ENCODE results near the gene RTN4RL1. TPM values are rescaled to one million over a fixed set of nuclear protein-coding genes. Genes with fewer than 3 reads are reported as not detected.
"Not testable (repeated sequence)": the region's sequence is repeated elsewhere in the genome, so short reads cannot be mapped to it uniquely, and the experiment has no call there.

Gene RTN4RL1
- polyA plus RNA-seq, 4 donors, result 1.1 to 2.2 (median 1.8) TPM

- no peak for DNase-seq (ENCODE audit: low read depth in 4 of 4, low spot score in 3 of 4)
Observed at GRCh38 chr17:2028737-2029136, 3.6 kb upstream of the RTN4RL1 start.

- DNase-seq (ENCODE audit: low read depth in 4 of 4, low spot score in 3 of 4), result no peak
Observed at GRCh38 chr17:2028234-2028614, 3.1 kb upstream of the RTN4RL1 start.

GRCh38 chr17:2027528-2028233 lies 2.5 kb upstream of the RTN4RL1 start:
- DNase-seq (ENCODE audit: low read depth in 4 of 4, low spot score in 3 of 4), result no peak

- DNase-seq (ENCODE audit: low read depth in 4 of 4, low spot score in 3 of 4), result peak in 2 of 4 donors; percentile 58 to 59
Observed at GRCh38 chr17:2025622-2026309, 632 bp upstream of the RTN4RL1 start.

GRCh38 chr17:2024572-2025219 lies 438 bp downstream of the RTN4RL1 start:
- no peak for DNase-seq (ENCODE audit: low read depth in 4 of 4, low spot score in 3 of 4)

- DNase-seq (ENCODE audit: low read depth in 4 of 4, low spot score in 3 of 4), result peak in 1 of 4 donors; percentile 52
Observed at GRCh38 chr17:2023692-2024571, 1.2 kb downstream of the RTN4RL1 start.

GRCh38 chr17:2023256-2023655 lies 1.9 kb downstream of the RTN4RL1 start:
- DNase-seq (ENCODE audit: low read depth in 4 of 4, low spot score in 3 of 4), result no peak

GRCh38 chr17:2022647-2023240 lies 2.4 kb downstream of the RTN4RL1 start:
- DNase-seq (ENCODE audit: low read depth in 4 of 4, low spot score in 3 of 4), result no peak

- no peak for DNase-seq (ENCODE audit: low read depth in 4 of 4, low spot score in 3 of 4)
Observed at GRCh38 chr17:2020721-2021120, 4.4 kb downstream of the RTN4RL1 start.

GRCh38 chr17:2019723-2020122 lies 5.4 kb downstream of the RTN4RL1 start:
- DNase-seq (ENCODE audit: low read depth in 4 of 4, low spot score in 3 of 4), result no peak

- DNase-seq (ENCODE audit: low read depth in 4 of 4, low spot score in 3 of 4), result no peak
Observed at GRCh38 chr17:2018716-2019510, 6.2 kb downstream of the RTN4RL1 start.

- DNase-seq (ENCODE audit: low read depth in 4 of 4, low spot score in 3 of 4), result no peak
Observed at GRCh38 chr17:2017274-2017941, 7.7 kb downstream of the RTN4RL1 start.

- no peak for DNase-seq (ENCODE audit: low read depth in 4 of 4, low spot score in 3 of 4)
Observed at GRCh38 chr17:2016494-2016893, 8.6 kb downstream of the RTN4RL1 start.

- no peak for DNase-seq (ENCODE audit: low read depth in 4 of 4, low spot score in 3 of 4)
Observed at GRCh38 chr17:2015314-2015713, 9.8 kb downstream of the RTN4RL1 start.

- no peak for DNase-seq (ENCODE audit: low read depth in 4 of 4, low spot score in 3 of 4)
Observed at GRCh38 chr17:2013994-2014317, 11.2 kb downstream of the RTN4RL1 start.

GRCh38 chr17:2013220-2013993 lies 11.7 kb downstream of the RTN4RL1 start:
- DNase-seq (ENCODE audit: low read depth in 4 of 4, low spot score in 3 of 4), result not testable (repeated sequence)

- no peak for DNase-seq (ENCODE audit: low read depth in 4 of 4, low spot score in 3 of 4)
Observed at GRCh38 chr17:2012499-2012898, 12.6 kb downstream of the RTN4RL1 start.
